HG03135 (cell line): ENCODE measurements around the gene KRTAP2-2.

ENCODE experiments used
- ATAC-seq: cut with Tn5 transposase; IDR thresholded peaks from one replicate; pipeline ENCODE4 v1.9.1; 2021; ENCODE audit warnings: mild to moderate bottlenecking, moderate library complexity; ENCODE audit not compliant: unreplicated experiment

The KRTAP2-2 gene

GRCh38 chr17:41026715-41027471 is 28.1 kb downstream of the KRTAP2-2 start, which contains the start of gene KRTAP1-5:
Gene KRTAP1-5 (minus strand): TSS chr17:41027208. CDS start chr17:41027155, 53 bp downstream.
- ATAC-seq: no peak

- ATAC-seq: no peak
These were observed 30.3 kb downstream of the KRTAP2-2 start for GRCh38 chr17:41024697-41025096.

DNA sequence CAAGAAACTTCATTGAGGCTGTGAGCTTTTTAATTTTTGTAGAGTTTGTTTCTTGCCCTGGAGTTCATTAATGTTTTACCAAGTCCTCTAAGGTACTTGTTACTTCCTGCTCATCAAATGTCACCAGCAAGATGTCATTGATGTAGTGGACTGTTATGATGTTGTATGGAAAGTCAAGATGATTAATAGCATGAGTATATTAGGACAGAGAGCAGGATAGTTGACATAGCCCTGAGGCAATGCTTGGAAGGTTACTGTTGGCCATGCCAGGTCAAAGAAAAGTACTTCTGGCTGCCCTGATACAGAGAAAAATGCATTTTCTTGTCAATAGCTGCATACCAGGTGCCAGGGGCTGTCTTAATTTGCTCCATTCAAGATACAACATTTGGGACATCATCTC is 34.7 kb downstream of the KRTAP2-2 start:
- ATAC-seq: no peak

DNA sequence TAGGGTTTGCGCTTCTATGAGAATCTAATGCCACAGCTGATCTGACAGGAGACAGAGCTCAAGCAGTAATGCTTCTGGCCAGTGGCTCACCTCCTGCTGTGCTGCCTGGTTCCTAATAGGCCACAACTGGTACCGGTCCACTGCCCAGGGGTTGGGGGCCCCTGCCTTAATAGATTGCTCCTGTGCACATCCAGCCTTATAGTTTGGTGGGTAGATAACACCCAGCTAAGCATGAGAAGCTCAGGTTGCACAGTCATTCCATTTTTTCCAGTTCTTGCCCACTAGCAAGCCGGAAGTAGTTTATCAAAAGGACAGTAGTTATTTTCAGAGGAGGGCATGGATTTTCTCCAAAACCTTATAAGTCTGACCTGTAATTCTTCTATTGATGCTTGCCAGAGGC is 35.6 kb downstream of the KRTAP2-2 start:
- ATAC-seq: no peak

- ATAC-seq: no peak
These were observed 36.5 kb downstream of the KRTAP2-2 start for GRCh38 chr17:41018541-41018940.

DNA sequence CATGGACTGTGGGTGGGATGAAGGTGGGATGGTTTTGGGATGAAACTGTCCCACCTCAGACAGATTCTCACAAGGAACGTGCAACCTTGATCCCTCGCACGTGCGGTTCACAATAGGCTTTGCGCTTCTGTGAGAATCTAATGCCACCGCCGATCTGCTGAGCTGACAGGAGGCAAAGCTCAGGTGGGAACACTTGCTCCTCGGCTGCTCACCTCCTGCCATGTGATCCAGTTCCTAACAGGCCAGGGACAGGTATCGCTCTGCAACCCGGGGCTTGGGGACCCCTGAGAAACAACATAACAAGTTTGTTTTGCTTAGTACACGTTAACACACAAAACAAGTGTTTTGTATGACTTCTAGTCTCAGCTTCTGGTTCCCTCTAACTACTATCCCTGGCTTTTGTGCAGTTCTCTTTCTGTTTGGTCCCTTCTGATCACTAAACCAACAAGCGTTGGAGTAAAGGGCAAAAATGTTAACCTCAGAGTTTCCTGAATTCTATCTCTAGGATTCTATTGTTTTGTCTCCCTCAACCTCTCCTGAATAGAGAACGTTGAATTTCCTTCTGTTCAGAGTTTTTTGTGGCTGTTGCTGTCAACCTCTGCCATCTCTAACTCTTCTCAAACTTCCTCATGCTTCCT is 38.3 kb downstream of the KRTAP2-2 start:
- ATAC-seq: no peak

- ATAC-seq: no peak
These were observed 39.6 kb downstream of the KRTAP2-2 start for GRCh38 chr17:41015454-41015853.

GRCh38 chr17:41013606-41014005 is 41.4 kb downstream of the KRTAP2-2 start:
- ATAC-seq: no peak

- ATAC-seq: no peak
These were observed 41.8 kb downstream of the KRTAP2-2 start for GRCh38 chr17:41013181-41013580.

DNA sequence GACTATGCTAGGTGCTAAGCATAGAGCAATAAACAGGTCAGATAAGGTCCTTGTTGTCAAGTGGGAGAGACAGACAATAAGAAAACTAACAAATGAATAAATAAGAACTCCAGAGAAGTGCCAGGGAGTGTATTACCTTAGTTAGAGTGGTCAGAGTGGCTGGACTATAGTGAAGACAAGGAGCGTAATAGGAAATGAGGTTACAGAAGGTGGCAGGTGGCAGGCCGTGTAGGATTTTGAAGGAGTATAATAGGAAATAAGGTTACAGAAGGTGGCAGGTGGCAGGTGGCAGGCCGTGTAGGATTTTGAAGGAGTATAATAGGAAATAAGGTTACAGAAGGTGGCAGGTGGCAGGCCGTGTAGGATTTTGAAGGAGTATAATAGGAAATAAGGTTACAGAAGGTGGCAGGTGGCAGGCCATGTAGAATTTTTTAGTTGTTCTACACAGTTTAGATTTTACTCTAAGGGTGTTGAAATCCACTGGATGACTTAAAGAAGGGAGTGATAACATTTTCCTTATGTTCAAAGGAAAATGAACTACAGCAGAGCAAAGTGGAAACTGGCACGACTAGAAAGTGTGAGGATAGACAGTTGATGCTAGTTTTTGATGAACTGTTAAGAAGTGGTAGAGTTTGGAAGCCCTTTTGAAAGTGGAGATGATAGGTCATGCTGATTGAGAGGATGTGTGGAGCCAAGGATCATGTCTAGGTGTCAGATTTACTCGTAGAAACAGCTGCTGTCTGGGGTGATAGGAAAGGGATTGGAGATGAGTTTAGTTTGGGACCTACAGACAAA is 42.5 kb downstream of the KRTAP2-2 start:
- no peak for ATAC-seq

DNA sequence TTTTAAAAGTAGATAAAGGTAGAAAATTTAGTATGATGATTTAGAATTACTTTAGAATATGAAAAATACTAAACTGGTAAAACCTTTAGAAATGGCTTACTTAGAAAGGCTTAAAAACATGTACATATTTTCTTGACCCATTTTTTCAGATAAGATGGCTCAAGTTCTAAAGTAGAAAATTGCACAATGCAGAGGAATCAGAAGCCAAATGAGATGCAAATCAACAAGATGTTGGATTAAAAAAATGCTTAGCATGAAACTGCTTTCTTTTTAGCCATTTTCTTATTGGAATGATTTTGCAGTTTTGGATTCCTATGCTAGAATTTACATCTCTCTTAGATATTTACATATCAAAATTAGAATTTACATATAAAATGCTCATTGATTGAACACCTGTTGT is 44.6 kb downstream of the KRTAP2-2 start:
- no peak for ATAC-seq

DNA sequence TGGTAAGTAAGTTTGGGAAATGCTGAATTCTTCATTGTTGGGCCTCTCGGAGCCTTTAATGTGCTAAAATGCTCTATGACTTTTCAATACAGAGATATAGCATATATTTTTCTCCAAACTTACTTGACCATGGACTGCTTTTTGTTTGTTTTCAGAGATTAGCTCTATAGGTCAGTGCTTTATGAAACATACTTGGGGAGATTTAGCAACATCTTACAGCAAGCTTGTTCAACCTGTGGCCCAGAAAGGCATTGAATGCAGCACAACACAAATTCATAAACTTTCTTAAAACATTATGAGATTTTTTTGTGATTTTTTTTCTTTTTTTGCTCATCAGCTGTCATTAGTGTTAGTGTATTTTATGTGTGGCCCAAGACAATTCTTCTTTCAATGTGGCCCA is 45.1 kb downstream of the KRTAP2-2 start:
- ATAC-seq: no peak

DNA sequence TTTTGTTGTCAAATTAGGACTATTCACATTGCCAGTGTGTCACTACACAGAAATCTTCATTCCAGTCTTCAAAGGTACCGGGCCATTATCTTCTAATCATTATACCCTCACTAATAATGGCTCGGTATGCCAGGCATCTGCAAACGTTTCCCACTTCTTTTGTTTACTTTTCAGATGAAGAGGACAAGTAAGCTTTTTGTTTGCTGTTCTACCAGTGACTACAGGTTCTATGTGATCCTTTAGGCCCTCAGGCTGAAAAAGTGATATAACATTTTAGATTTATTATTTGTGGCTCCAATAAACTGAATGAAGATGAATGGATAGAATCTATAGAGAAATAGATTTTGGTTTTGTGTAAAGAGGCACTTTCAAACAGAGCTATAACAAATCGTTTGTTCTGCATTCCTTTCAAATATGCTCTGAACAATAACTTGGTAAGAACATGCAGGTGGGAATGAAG is 45.7 kb downstream of the KRTAP2-2 start:
- no peak for ATAC-seq

- no peak for ATAC-seq
These were observed 46.2 kb downstream of the KRTAP2-2 start, which contains the start of gene KRTAP3-1 for GRCh38 chr17:41008811-41009210. Gene KRTAP3-1 (minus strand): TSS chr17:41009128. CDS start chr17:41009074, 54 bp downstream.
